Peyer's patch (tissue), 4 donors: Measurements from ENCODE around the gene CHMP6.

ENCODE experiments used
- CTCF ChIP-seq, 6 experiments: fragments of 450-650 bp in 4 of 6; fragments of 200-600 bp in 2 of 6; sonication (generic) in 1 of 6; IDR thresholded peaks; one replicate each; pipeline ENCODE4 v1.5.1; 2017 to 2019; ENCODE audit warnings: antibody characterized with exemption in 6 of 6, mild to moderate bottlenecking in 3 of 6, moderate library complexity in 1 of 6
- POLR2A ChIP-seq, 2 donors: fragments of 450-650 bp; IDR thresholded peaks; one replicate each; pipeline ENCODE4 v1.5.1; 2017; ENCODE audit warnings: antibody characterized with exemption in 2 of 2, mild to moderate bottlenecking in 2 of 2, moderate library complexity in 2 of 2

GRCh38 chr17:81034168-81034777 lies 42.6 kb downstream of the CHMP6 start:
- no peak for TF ChIP-seq CTCF (IDR thresholded peaks at IDR 0.05)
- no peak for TF ChIP-seq POLR2A (IDR thresholded peaks at IDR 0.05)
